K562 (cell line): Measurements from ENCODE around the gene NUDT1. TPM values are rescaled to one million over a fixed set of nuclear protein-coding genes. Genes with fewer than 3 reads are reported as not detected.
A peak's percentile ranks its signal among the peaks of the same experiment; 100 is the strongest.

Source experiments
- BHLHE40 ChIP-seq: IDR thresholded peaks from 2 replicates; pipeline ENCODE4 v1.6.1; 2011; ENCODE audit warnings: low read length, improper control_type of control experiment
- CBFA2T2 ChIP-seq: fragments of 450-650 bp; conservative IDR thresholded peaks from 2 replicates; pipeline ENCODE4 v1.6.1; 2017; ENCODE audit warnings: mild to moderate bottlenecking
- CTBP1 ChIP-seq: fragments of 450-650 bp; IDR thresholded peaks from 2 replicates; pipeline ENCODE4 v1.6.1; 2016; ENCODE audit warnings: borderline replicate concordance
- DPF2 ChIP-seq: fragments of 450-650 bp; IDR thresholded peaks from 2 replicates; pipeline ENCODE4 v1.6.1; 2016
- E2F6 ChIP-seq, 2 experiments: IDR thresholded peaks; 2 replicates each; pipeline ENCODE4 v1.6.1; 2011; ENCODE audit warnings: borderline replicate concordance in 1 of 2, control low read depth in 1 of 2, low read depth in 1 of 2, low read length in 1 of 2, mild to moderate bottlenecking in 1 of 2, mixed read lengths in 1 of 2, moderate library complexity in 1 of 2; ENCODE audit not compliant: insufficient read depth in 1 of 2, insufficient read length in 1 of 2, poor library complexity in 1 of 2, severe bottlenecking in 1 of 2; ENCODE audit errors: extremely low read depth in 1 of 2
- HDAC2 ChIP-seq: fragments of 450-650 bp; IDR thresholded peaks from 2 replicates; pipeline ENCODE4 v1.6.1; 2016; ENCODE audit warnings: mild to moderate bottlenecking
- HNRNPLL ChIP-seq: fragments of 200-400 bp; formaldehyde crosslinking; IDR thresholded peaks from 2 replicates; pipeline ENCODE4 v1.6.1; 2017; ENCODE audit warnings: low read length, low read depth, mild to moderate bottlenecking; ENCODE audit not compliant: poor library complexity, severe bottlenecking
- MYNN ChIP-seq, 2 experiments: sonication (generic); formaldehyde crosslinking in 1 of 2; IDR thresholded peaks; 2 replicates each; pipeline versions ENCODE4 v1.5.0 to v1.6.1; 2016 to 2020; ENCODE audit warnings: antibody characterized with exemption in 1 of 2, missing genetic modification reagents in 1 of 2
- NCOR1 ChIP-seq: fragments of 450-650 bp; IDR thresholded peaks from 2 replicates; pipeline ENCODE4 v1.6.1; 2016; ENCODE audit warnings: mild to moderate bottlenecking, moderate library complexity
- NFIC ChIP-seq: fragments of 450-650 bp; IDR thresholded peaks from 2 replicates; pipeline ENCODE4 v1.6.1; 2017; ENCODE audit warnings: mild to moderate bottlenecking, inconsistent platforms
- RBBP5 ChIP-seq: fragments of 200-600 bp; sonication (generic); IDR thresholded peaks from 2 replicates; pipeline ENCODE4 v1.6.1; 2012; ENCODE audit warnings: borderline replicate concordance, mild to moderate bottlenecking, low read length, control low read depth, inconsistent platforms; ENCODE audit not compliant: insufficient read depth, poor library complexity, severe bottlenecking
- SNRNP70 ChIP-seq: fragments of 200-400 bp; formaldehyde crosslinking; optimal IDR thresholded peaks from 2 replicates; pipeline ENCODE3; 2017; ENCODE audit warnings: low read depth, low read length
- SP2 ChIP-seq: IDR thresholded peaks from 2 replicates; pipeline ENCODE4 v1.6.1; 2011; ENCODE audit warnings: mild to moderate bottlenecking, low read depth, low read length, moderate library complexity; ENCODE audit not compliant: poor library complexity, severe bottlenecking; ENCODE audit errors: extremely low read depth
- TCF3 ChIP-seq: sonication (generic); formaldehyde crosslinking; IDR thresholded peaks from 2 replicates; pipeline ENCODE4 v1.4.0; 2020; ENCODE audit warnings: mild to moderate bottlenecking, missing genetic modification reagents
- TGIF2 ChIP-seq: sonication (generic); formaldehyde crosslinking; IDR thresholded peaks from 2 replicates; pipeline ENCODE4 v1.8.1; 2022; ENCODE audit warnings: mild to moderate bottlenecking, missing genetic modification reagents, moderate library complexity
- UBTF ChIP-seq, 2 experiments: IDR thresholded peaks; 2 replicates each; pipeline ENCODE4 v1.6.1; 2012; ENCODE audit warnings: improper control_type of control experiment in 2 of 2, low read depth in 2 of 2, low read length in 2 of 2, borderline replicate concordance in 1 of 2
- ZBTB7A ChIP-seq: IDR thresholded peaks from 2 replicates; pipeline ENCODE4 v1.6.1; 2011; ENCODE audit warnings: low read depth, mild to moderate bottlenecking, low read length, moderate library complexity, borderline replicate concordance; ENCODE audit not compliant: control insufficient read depth
- ZFX ChIP-seq: sonication (generic); formaldehyde crosslinking; IDR thresholded peaks from 2 replicates; pipeline ENCODE4 v1.8.0; 2022; ENCODE audit warnings: mild to moderate bottlenecking, missing genetic modification reagents, moderate library complexity
- ZNF263 ChIP-seq: sonication (generic); formaldehyde crosslinking; IDR thresholded peaks from 2 replicates; pipeline ENCODE4 v1.8.0; 2022; ENCODE audit warnings: mild to moderate bottlenecking, missing genetic modification reagents, borderline replicate concordance
- polyA plus RNA-seq, 8 experiments: library from polyadenylated mRNA; depleted of rRNA in 4 of 8; stranded (reverse) in 5 of 8; unstranded in 3 of 8; fragments of >200 nt; fragmentation: Nextera tagmentation in 2 of 8; fragmentation: Illumina TruSeq in 1 of 8; extraction: Ambion mirVana in 2 of 8; extraction: Trizol in 1 of 8; gene quantifications; 2 replicates each; pipeline versions ENCODE4 v1.2.1 to v1.2.3, GENCODE V29; 2011 to 2014; ENCODE audit warnings: inconsistent platforms in 1 of 8, missing spikeins in 1 of 8
- total RNA-seq, 7 experiments: library from RNA; depleted of rRNA in 6 of 7; stranded (reverse); fragments of >200 nt in 6 of 7; fragmentation: Illumina TruSeq in 2 of 7; extraction: Trizol in 2 of 7; gene quantifications; 2 replicates each; pipeline versions ENCODE4 v1.2.1 to v1.2.3, GENCODE V29; 2011 to 2021; ENCODE audit warnings: low replicate concordance in 1 of 7
- TF ChIP-seq, protein P1 (sequence below): fragments of 450-650 bp; formaldehyde crosslinking; IDR thresholded peaks from 2 replicates; pipeline ENCODE4 v1.4.0; 2020; ENCODE audit warnings: mild to moderate bottlenecking, moderate library complexity
- TF ChIP-seq, protein P2 (sequence below), 2 experiments: fragments of 450-650 bp; conservative IDR thresholded peaks; 2 replicates each; pipeline ENCODE4 v1.6.1; 2017; ENCODE audit warnings: mild to moderate bottlenecking in 2 of 2, moderate library complexity in 2 of 2

NUDT1 gene
- total and polyA plus RNA-seq, 9 of the 15 experiments (the other 6 are each of a cell fraction or from before 2014, with no cell fraction given) = 5.3 to 73.3 (median 29.6) TPM

DNA sequence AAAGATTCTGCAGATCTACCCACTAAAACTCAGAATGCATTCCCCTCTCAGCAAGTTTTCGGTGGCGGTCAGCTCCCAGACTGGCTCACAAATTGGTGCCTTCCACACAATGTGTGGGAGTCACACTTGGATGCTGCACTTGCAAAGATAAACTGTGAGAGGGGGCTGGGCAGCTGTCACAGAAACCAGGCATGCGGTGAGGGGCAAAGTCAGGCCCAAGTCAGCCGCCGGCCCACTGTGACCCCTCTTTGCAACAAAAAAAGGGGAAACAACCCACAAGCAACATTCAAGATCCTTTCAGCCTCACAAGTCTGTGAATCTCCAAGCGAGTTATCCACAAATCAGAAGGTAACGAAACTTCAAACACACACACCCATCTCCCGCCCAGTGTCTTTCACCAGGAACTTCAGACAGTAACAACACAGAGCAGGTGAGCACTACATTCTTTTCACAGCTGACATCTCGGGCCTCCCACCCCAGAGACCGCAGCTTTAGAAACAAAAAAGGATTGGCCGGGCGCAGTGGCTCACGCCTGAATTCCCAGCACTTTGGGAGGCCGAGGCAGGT, 40.2 kb downstream of the NUDT1 start (continued):
- TF ChIP-seq UBTF (IDR thresholded peaks at IDR 0.05; ENCODE audit: borderline replicate concordance in 1 of 2, low read depth in 2 of 2, low read length in 2 of 2) (peak in 1 of 2 experiments; percentile 61; a peak in 1 of 4 replicates), HDAC2 (0 out of 2 replicates have a peak, but pooled peaks have one; percentile 21), ZBTB7A (peak; percentile 24; the same call in 1 of the 2 replicates), HNRNPLL (no peak), NCOR1 (peak; percentile 71), SP2 (no peak), ZFX (CRISPR knock-in tag) (peak; percentile 41; the same call in 1 of the 2 replicates), NFIC (peak; percentile 5; the same call in 1 of the 2 replicates), CTBP1 (peak; percentile 56; the same call in 1 of the 2 replicates), CBFA2T2 (peak; percentile 72), ZNF263 (no peak), MYNN (IDR thresholded peaks at IDR 0.05) (peak; percentile 69), MYNN (CRISPR knock-in tag; IDR thresholded peaks at IDR 0.05) (no peak), SNRNP70 (no peak), RBBP5 (no peak), DPF2 (peak; percentile 73), TCF3 (CRISPR knock-in tag) (peak; percentile 87), TGIF2 (no peak), E2F6 (IDR thresholded peaks at IDR 0.05; ENCODE audit: borderline replicate concordance in 1 of 2, extremely low read depth in 1 of 2, insufficient read depth in 1 of 2, insufficient read length in 1 of 2, low read depth in 1 of 2, low read length in 1 of 2, poor library complexity in 1 of 2, severe bottlenecking in 1 of 2) (peak in 1 of 2 experiments; percentile 44), BHLHE40 (peak; percentile 55; the same call in 1 of the 2 replicates)
- TF ChIP-seq, protein P1, sequence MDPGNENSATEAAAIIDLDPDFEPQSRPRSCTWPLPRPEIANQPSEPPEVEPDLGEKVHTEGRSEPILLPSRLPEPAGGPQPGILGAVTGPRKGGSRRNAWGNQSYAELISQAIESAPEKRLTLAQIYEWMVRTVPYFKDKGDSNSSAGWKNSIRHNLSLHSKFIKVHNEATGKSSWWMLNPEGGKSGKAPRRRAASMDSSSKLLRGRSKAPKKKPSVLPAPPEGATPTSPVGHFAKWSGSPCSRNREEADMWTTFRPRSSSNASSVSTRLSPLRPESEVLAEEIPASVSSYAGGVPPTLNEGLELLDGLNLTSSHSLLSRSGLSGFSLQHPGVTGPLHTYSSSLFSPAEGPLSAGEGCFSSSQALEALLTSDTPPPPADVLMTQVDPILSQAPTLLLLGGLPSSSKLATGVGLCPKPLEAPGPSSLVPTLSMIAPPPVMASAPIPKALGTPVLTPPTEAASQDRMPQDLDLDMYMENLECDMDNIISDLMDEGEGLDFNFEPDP = no peak
- TF ChIP-seq, protein P2, sequence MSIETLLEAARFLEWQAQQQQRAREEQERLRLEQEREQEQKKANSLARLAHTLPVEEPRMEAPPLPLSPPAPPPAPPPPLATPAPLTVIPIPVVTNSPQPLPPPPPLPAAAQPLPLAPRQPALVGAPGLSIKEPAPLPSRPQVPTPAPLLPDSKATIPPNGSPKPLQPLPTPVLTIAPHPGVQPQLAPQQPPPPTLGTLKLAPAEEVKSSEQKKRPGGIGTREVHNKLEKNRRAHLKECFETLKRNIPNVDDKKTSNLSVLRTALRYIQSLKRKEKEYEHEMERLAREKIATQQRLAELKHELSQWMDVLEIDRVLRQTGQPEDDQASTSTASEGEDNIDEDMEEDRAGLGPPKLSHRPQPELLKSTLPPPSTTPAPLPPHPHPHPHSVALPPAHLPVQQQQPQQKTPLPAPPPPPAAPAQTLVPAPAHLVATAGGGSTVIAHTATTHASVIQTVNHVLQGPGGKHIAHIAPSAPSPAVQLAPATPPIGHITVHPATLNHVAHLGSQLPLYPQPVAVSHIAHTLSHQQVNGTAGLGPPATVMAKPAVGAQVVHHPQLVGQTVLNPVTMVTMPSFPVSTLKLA (conservative IDR thresholded peaks at IDR 0.05) = peak in 1 of 2 experiments; percentile 67; a peak in 2 of 4 replicates
